NCI-H2171 treated with DMSO at 0.1 percent for 48 hours (cell line): Measurements from ENCODE around the gene ZMAT2.
"Not testable (repeated sequence)": the region's sequence is repeated elsewhere in the genome, so short reads cannot be mapped to it uniquely, and the experiment has no call there.

Experiments used
- DNase-seq: peaks from one replicate; lab custom pipeline; 2025; lab: John Stamatoyannopoulos, UW

Gene ZMAT2, protein sequence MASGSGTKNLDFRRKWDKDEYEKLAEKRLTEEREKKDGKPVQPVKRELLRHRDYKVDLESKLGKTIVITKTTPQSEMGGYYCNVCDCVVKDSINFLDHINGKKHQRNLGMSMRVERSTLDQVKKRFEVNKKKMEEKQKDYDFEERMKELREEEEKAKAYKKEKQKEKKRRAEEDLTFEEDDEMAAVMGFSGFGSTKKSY

DNA sequence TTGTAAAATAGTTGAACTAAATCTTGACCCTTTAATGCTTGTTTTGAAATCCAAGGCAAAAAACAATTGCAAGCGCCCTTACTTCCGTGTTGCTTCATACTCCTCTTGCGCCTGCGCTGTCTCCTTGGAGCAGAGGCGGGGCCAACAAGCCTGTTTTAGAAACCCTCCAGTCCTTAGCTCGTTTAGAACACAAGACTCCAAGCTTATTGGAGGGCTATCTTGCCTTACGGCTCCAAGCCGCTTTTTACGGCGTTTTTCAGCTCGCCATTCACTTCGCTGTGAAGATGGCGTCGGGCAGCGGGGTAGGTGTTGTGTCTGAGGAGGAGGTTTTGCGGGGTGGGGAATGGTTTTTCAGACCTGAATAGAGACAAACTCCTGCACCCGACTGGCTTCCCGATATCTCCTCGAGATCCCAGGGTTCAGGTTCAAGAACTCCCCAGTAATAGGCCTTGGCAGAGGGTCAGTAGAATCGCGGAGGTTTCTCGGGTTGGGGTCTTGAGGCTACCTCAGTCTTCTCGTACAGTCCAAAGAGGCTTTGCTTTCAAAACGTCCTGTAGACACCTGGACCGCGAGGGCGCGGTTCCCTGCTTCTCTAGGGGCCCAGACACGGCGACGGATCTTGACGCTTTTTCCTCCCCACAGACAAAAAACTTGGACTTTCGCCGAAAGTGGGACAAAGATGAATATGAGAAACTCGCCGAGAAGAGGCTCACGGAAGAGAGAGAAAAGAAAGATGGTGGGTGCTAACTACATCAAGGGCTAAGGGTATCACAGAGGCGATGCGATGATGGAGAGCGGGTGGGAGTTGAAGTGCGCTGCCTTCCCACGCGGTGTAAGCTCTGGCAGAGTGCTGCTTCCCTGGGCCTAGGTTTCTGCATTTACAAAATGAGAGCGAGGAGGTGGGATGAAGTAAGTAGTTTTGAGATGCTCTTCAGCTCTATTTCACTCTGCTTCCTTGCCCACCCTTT, at the start of gene ZMAT2:
Gene ZMAT2, plus strand, starts transcription at position 271 of the 968 bp plus-strand sequence. Its CDS starts 14 bp downstream, at position 285.
- peak; percentile 91 for DNase-seq

DNA sequence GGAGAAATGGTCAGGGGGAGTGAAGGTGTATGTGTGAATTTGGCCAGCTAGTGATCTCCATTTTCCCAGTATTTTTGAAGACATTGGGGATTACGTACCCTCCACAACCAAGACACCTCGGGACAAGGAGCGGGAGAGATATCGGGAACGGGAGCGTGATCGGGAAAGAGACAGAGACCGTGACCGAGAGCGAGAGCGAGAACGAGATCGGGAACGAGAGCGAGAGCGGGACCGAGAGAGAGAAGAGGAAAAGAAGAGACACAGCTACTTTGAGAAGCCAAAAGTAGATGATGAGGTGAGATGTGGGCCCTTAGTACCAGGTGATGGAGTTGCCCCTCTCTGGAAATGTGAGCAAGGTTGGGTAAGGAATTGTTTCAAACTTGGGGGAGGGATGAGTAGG, 41.4 kb upstream of the ZMAT2 start:
- no peak for DNase-seq

DNA sequence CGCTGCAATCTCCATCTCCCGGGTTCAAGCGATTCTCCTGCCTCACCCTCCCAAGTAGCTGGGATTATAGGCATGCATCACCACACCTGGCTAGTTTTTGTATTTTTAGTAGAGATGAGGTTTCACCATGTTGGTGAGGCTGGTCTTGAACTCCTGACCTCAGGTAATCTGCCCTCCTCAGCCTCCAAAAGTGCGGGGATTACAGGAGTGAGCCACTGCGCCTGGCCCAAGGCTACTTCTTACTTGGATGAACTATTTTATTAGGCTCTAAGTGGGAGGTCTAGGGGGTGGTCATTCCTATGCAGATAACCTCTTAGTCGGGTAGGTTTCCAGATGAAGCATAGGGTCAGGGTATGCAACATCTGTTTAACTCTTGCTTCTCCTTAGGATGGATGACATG, 39.9 kb upstream of the ZMAT2 start:
- not testable (repeated sequence) for DNase-seq

DNA sequence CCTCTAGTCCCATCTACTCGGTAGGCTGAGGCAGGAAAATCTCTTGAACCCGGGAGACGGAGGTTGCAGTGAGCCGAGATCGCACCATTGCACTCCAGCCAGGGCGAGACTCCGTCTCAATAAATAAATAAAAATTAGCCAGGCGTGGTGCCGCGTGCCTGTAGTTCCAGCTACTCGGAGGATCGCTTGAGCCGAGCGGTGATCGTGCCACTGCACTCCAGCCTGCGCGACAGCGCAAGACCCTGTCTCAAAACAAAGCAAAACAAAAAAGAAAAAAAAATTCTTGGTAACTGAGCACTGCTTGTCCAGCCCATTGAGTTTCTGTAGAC, 36.3 kb upstream of the ZMAT2 start:
- no peak for DNase-seq

DNA sequence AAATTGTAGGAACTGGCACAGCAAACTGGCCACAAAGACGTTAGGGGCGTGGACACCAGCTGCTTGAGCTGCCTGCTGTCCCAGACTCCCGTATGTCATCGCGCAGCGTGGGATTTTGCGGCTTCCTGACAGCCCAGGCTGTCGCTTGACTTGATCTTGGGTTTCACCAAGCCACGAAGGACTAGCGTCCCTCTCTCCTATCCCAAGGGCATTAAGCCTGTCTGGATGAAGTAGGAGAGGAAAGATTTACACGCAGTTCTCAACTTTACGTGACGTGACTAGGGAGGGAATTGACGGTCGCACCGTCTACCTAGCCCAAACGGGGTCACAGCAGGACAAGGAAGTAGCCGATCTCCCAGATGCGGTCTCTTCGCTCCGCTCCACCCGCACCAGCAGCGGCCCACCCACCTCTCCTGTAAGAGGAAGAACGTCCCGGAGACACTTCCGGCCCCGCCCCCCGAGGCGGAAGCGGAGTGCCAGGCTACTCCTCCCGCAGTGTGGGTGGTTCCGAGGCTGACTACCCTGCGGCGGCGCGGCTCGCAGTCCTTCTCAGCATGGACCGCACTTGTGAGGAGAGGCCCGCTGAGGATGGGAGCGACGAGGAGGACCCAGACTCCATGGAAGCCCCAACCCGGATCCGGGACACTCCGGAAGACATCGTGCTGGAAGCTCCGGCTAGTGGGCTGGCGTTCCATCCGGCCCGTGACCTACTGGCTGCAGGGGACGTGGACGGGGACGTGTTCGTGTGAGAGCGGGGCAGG, 35.7 kb upstream of the ZMAT2 start, which contains the start of gene WDR55:
Gene WDR55, plus strand, starts transcription at position 546 of the 761 bp plus-strand sequence. Its CDS starts 9 bp downstream, at position 555.
- peak; percentile 86 for DNase-seq

DNA sequence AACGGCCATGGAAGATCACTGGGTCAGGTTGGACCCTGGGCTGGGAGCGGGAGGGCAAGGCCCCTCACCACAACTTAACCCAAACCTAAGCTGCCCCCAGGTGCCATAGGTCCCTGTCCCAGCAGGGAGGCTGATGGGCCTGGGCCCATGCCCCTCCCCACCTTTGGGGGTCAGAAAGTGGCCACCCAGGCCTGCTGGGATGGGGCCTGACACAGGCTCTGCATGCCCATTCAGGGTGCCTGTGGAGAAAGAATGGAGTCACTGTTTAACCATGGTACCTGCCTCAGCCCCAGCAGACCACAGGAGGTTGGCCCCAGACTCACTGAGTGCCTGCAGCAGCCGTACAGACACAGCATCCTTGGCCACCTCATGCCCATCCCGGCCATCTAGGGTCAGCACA, 29.2 kb upstream of the ZMAT2 start:
- not testable (repeated sequence) for DNase-seq

DNA sequence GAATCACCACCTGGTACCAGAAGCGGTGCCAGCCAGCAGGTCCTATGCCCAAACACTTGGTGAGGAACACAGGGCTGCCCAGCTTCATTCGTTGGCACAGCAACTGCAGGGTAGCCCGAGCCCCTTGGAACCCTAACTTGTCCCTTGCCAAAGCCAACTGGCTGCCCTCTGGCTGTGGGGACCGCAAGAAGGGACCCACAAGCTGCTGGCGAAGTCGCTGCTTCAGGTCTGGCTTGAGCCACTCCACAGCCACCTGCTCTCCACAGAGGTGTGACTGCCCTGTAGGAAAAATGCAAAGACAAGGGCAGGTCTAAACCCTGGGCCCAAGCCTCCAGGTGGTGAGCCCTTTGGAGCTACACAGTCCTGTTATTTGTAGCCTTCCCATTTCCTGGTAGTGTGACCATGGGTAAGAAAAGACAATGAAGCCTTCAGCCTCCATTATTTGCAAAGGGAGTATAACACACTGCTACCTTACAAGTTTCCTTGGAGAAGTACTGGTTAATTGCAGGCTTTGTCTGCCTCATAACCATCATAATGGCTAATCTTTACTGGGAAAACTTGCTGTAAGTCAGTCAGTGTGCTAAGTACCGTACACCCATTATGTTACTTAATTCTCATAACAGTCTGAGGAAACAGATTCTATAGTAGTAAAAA, 28.6 kb upstream of the ZMAT2 start:
- DNase-seq = no peak

DNA sequence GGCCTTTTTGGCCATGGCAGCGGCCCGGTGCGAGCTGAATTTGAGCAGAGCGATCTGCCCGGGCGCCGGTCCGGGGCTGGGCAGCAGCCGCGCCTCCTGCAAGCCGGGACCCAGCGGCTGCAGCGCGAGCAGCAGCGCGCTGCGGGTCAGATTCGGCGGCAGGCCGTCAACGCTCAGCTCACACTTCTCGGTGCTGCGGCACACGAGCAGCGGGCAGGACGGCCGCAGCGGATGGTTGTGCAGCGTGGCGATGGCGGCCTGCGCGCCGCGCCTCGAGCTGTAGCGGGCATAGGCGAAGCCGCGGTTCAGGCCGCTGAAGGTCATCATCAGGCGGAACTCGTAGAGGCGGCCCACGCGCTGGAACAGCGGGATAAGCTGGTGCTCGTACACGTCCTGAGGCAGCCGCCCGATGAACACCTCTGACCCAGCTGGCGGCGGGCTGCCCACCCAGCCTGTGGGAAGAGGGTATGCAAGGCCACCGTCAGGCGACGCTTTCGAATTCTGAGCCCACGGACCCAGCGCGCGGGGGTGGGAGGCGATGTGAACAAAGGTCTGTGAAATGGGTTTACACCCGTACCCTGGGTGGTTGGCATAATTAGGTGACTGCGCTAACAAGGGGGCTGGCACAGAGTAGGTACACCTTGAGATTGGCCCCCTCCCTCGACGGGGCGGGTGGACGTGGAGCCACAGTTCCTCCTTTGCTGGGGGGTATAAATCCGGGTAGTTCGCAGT, 27.6 kb upstream of the ZMAT2 start:
- DNase-seq = no peak

DNA sequence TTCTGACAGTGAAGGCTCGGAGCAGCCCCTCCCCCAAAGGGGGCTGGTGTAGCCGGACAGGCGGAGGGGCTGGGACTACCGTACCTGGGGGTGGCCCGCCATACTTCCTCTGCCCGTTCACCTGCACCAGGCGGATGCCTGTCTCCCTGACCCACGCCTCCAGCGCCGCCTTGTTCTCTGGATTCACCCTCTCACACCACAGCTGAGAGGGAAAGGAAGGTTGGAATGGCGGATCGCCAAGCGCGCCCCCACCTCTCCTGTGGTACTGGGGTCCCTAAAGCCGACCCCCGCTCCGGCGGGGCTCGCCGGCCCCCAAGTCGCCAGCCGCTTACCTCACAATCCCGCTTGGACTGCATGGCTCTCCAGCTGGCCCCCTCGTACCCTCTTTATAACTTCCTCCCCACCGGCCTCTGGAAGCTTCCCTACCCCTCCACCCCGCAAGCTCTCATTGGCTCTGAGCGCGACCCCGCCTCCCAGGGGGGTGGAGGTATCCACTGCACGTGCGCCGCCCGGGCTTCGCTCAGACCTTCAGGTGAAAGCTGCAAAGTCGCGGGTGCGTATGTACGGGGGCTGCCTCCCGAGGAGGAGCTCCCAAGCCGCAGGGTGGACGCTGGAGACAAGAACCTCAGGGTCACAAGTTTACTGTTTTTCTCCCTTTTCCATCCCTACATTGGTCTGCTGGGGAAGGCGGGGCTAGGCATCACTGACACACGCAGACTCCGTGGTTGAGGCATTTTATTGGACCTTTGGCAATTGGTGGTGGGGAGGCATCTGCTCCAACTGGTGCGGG, 26.9 kb upstream of the ZMAT2 start, which contains the start of gene DND1:
Gene DND1, minus strand, starts transcription at position 390 of the 790 bp plus-strand sequence. Its CDS starts 34 bp downstream, at position 356.
- DNase-seq = no peak

DNA sequence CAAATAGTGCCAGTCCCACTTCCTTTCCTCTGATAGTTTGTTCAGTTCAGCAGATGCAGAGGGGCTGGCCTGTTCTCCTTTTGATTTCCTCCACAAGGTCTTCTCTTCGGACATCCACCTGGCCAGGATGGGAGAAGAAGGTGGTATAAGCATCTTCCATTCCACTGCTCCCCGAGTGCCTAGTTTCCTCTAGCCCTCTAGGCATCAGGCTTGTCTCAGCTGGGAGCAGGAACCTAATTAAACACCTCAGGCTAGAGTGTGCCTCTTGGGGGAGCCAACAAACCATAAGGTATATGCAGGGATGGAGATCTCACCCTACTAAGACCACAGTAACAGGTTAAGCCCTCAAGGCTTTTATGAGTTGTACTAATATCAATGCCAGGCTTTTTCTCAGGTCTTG, 26.0 kb upstream of the ZMAT2 start:
- no peak for DNase-seq

DNA sequence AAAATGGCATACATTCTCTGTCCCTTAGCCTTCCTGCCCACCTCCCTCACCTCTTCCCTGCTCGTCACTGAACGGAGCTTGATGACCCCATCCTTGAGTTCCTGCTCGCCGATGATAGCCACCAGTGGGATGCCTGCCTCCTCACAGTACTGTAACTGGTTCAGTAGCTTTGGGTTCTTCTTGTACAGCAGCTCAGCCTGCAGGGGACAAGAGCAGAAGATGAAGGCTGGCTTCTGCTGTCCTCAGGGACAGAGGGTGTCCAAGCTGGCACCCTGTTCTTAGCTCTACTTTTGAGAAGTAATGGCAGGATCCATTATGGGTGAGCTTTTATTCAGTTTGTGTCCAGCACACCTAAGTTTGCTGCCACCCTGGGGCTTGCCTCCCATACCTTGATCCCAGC, 25.6 kb upstream of the ZMAT2 start:
- DNase-seq = no peak

DNA sequence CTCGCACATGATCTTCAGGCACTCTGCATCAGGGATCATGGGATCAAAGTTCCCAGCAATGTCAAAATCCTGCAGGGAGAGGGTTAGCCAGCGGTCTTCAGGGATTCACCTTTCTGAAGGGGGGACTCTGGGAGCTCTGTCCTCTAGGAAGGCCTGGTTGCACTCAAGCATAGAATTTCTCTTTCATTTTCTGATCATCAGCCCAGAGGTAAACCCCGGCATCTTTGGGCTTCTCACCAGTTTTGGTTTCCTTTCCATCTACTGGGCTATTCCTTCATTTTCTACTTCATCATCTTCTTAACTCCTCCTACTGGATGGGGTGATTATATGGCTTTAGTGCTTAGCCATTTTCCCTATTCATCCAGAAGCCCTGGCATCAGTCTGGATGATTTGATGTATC, 22.3 kb upstream of the ZMAT2 start:
- DNase-seq = no peak

DNA sequence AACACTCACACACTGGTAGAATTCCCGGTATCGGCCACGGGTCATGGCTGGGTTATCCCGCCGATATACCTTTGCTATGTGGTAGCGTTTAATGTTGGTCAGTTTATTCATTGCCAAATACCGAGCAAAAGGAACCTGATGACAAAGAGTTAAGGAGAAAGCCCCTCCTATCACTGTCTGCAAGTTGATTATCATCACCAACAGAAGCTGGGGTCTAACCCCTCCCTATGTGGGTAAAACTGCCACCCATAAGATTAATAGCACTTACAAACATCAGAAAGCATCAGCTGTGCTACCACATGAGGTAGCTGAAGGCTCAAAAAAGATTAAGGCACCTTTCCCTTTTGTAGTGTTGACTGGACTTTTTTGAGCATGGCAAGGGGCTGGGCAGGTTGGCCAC, 21.3 kb upstream of the ZMAT2 start:
- DNase-seq = no peak

DNA sequence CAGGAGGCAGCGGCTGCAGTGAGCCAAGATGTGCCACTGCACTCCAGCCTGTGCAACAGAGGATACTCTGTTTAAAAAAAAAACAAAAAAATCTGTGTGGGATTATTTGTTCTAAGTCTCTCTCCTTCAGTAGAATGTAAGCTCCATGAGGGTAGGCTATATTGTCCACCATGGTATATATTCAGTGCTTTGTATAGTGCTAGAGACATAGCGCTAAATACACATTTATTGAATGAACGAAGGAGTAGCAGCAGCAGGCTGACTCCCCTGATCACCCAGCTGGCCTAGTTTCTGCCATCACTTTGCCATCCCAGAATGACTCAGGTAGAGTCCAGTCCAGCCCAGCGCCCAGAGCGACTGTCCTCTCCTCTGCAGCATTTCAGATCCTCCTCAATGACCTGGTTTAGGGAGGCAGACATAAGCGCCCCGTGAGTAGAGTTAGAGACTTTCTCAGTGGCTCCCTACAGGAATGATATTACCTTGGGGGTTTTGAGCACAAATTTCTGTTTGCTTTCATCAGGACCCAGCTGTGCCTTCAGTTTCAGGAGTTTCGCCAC, 9.8 kb upstream of the ZMAT2 start:
- no peak for DNase-seq

DNA sequence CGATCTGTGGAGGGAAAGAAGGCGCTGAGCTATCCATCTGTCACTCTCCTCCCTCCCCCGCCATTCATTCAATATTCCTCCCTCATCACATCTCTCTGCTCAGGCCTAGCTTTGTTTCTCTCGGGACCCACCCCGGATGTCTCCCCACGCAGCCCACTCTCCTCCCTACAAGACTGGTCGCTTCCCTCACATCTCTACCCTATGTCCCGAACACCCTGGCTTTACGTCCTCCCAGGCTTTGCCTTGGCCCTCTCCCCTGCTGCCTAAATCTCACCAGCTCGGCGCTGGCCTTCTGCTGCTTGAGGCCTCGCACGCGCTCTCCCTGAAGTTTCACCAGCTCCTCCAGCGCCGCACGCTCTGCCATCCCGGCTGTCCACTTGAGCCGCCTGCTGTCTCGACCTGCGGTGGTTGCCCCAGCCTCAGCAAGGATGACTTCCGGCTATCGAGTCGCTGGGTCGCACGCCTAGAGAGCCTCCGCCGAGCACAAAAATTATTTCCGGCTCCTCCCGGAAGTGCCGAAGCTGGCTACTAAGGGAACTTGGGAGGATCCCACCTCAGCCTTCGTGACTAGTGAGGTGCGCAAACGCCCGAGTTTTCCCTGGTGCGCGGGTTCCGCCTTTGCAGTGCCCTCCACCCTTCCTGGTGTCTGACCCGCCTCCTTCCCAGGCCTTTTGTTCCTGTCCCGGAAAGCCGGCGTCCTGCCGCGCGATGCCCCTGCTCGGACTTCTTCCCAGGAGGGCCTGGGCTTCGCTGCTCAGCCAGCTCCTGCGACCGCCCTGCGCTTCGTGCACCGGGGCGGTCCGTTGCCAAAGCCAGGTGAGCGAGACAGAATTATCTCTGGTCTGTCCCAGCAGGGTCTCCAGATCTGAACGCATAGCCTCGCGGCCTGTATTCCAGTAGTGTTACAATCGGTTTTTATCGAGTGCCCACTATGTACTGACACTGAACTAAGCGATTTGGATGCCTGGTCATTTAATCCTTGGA, 9.0 kb upstream of the ZMAT2 start, which contains the start of the genes HARS1 and HARS2:
Gene HARS1, minus strand, starts transcription at position 430 of the 984 bp plus-strand sequence. Its CDS starts 66 bp downstream, at position 364.
Gene HARS2, plus strand, starts transcription at position 515 of the 984 bp plus-strand sequence. Its CDS starts 194 bp downstream, at position 709.
- DNase-seq = peak; percentile 86

DNA sequence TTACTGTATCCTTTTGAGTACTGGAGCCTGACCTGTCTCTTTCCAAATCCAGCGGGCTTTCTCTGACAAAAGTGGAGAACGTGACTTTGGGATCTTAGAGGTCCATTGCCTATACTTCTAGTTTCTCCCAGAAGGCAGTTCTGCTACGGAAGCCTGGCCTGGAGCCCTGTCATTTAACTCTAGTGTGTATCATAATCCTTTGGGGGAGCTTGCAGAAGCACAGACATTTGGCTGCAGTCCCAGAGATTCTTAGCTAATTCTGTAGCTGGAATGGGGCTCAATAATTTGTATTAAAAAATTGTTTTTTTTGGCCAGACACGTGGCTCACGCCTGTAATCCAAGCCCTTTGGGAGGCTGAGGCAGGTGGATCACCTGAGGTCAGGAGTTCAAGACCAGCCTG, 6.0 kb upstream of the ZMAT2 start:
- DNase-seq = no peak

DNA sequence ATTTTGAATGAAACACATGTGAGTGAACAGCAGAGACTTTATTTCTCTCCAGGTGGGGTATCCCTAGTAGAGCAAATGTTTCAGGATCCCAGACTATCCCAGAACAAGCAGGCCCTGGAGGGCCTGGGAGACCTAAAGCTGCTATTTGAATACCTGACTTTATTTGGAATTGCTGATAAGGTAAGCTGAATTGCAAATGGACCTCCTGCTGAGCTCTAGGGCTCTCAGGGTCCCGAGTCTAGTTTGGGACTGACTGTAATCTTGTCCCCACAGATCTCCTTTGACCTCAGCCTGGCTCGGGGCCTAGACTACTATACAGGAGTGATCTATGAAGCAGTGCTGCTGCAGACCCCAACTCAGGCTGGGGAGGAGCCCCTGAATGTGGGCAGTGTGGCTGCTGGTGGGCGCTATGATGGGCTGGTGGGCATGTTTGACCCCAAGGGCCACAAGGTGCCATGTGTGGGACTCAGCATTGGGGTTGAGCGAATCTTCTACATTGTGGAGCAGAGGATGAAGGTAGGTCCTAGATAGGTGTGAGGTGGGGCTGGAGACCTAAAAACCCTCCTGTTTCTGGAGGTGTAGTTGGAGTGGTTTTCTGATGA, 3.3 kb upstream of the ZMAT2 start:
- no peak for DNase-seq

DNA sequence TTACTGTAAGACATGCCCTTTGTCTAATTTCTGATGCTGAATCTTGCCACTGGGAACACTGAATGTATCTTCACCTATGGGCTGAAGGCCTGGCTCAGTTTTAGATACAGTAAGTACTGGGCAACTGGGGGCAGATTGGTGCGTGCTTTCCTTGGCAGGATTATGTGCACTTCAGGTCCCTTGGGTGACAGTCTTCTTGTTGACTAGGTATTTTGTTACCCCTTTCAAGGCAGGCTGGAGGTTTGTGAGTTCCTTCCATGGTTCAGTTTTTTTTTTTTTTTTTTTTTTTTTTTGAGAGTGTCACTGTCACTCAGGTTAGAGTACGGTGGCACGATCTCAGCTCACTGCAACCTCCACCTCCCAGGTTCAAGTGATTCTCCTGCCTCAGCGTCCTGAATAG, 7.6 kb downstream of the ZMAT2 start:
- peak; percentile 9 for DNase-seq
